GM19372 (cell line): ENCODE measurements around the gene SMIM12.

Experiments
- ATAC-seq: cut with Tn5 transposase; IDR thresholded peaks from one replicate; pipeline ENCODE4 v1.9.1; 2021; ENCODE audit warnings: mild to moderate bottlenecking, low read depth, moderate library complexity; ENCODE audit not compliant: unreplicated experiment

The SMIM12 gene

DNA sequence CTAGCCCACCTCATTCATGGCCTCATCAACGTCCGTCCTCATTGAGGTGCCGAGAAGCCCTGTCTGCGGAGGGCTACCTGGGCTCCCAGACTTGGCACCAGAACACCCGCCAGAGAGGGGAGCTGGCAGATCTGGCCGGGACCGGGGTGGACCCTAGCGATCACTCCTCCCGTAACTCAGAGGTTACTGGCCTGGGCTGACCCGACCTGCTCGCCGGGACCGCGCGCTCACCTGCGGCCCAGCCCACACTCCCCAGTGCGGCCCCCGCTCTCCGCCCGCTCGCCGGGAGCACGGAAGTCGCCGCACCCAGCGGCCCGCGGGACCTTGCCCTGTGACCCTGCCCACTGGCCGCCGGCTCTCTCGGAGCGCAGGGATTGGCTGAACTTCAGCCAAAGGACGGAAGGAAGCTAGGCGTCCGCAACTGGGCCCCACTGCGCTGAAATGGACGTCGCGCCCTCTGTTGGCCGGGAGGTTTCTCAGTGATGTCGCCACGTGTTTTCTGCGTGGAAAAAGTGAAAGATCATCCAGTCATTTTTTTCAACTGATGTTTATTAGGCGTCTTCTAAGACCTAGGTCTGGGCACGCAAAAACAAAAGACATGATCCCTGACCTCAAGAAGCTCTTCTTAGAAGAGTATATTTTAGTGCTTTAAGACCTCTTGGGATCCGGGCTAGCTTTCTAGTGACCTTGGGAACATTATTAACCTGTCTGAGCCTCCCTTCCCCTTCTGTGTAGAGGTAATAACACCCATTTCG is at the start of gene SMIM12:
SMIM12 (minus strand) TSS at position 304 of the 755 bp plus-strand sequence. CDS start 3,772 bp downstream, outside the sequence.
- peak; percentile 98 for ATAC-seq

DNA sequence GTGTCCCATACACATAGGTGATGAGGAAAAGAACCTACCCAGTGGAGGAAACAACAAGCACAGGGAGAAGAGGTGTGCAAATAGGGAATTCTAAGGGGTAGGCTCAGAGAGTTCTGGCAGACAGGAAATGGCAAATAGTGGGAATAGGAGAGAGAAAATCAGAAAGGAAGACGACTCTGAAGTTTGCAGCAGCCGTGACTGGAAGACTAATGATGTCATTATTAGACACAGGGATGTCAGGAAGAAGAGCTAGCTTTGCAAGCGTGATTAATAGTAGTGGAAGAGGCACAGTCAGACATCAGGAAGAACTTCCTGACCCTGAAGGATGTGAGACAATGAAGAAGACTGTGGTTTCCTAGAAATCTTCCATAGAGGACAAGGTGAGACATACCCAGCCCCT is 48.8 kb upstream of the SMIM12 start:
- ATAC-seq = no peak

DNA sequence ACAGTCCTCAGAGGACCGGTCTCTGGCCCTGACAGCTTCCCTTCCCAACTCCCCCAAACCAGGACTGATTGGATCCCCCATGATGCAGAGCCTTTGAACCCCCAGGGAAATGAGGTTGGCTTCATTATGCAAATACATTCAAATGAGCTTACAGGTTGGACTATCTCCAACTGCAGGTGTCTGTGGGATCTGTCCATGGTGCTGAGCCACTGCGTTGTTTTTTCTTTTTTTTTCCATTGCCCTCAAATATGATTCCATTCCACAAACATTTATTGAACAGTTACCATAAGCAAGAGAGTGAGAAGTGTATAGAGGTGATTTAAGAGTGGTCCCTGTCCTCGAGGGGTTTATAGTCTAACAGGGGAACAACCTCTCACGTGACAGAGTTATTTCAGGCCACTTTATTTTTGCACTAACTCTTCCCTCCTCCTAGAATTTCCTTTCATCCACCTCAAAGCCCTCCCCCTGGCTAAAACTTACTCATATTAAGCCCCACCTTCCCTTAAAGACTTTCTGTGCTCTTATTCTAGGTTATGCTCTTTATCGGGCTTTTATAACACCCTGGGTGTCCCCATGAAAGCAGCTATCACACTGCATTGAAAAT is 48.0 kb upstream of the SMIM12 start:
- no peak for ATAC-seq

DNA sequence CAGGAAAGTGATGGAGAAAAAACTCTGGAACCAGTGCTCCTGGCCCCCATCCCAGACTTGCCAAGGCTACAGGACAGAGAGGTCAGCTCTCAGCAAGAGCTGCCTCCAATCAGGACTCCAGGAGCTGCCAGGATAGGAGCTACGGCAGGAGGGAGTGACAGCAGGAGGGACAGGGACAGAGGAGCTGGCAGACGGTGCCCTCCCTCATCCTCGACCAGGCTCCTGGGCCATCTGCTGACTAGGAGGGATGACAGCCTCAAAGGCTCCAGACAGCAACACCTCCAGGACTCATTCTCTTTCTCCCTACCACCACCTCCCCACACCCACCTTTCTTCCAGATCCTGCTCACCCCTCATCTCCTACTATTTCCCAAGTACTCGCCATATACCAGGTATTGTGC is 47.2 kb upstream of the SMIM12 start:
- no peak for ATAC-seq

DNA sequence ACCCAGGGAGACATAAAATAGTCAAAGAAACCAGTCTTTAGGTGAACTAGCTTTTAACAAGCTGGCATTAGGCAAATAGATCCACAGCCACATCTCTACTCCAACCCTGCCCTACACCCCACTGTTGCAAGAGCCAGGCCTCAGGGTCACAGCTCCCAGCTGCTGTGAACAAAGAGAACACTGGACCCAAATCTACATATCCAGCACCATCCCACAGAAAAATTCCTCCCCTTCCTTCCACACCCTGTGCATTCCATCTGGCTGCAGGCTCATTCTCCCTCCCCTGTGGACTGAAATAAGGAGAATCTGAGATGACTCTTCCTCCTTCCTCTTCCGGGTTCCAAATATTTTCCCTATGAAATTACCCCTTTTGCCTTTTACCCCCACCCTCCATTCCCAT is 46.7 kb upstream of the SMIM12 start:
- no peak for ATAC-seq

- no peak for ATAC-seq
Measured at GRCh38 chr1:34905098-34905459, 45.5 kb upstream of the SMIM12 start.

- no peak for ATAC-seq
Measured at GRCh38 chr1:34904236-34905097, 44.9 kb upstream of the SMIM12 start.

GRCh38 chr1:34901919-34902318 is 42.4 kb upstream of the SMIM12 start:
- no peak for ATAC-seq

DNA sequence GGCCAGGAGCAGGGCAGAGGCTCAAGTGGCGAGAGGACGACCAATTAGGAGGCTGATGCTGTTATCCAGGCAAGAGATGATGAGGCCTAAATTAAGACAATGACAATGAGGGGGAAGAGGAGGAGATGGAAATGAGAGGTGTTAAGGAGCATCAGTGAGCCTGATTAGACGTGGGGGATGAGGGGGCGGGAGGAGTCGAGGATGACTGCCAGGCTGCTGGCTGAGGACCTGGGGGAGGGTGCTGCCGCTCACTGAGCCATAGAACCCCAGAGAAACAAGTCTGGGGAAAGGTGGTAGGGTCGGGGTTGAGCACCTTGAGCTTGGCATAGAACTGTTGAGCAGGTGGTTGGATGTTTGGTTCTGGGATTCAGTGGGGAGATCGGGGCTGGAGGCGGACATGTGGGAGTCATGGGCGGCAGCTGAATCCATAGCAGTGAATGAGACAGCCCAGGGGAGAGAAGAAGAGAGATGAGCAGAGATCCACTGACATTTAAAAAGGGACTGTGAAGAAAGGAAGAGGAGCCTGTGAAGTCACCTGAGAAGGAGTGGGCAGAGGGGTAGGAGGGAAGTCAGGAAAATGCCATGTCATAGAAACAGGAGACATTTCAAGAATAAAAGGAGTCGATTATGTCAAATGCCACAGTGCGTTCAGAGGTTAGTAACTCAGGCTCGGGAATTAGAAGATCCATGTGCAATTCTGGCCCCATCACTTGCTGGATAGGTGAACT is 41.4 kb upstream of the SMIM12 start:
- ATAC-seq = no peak

DNA sequence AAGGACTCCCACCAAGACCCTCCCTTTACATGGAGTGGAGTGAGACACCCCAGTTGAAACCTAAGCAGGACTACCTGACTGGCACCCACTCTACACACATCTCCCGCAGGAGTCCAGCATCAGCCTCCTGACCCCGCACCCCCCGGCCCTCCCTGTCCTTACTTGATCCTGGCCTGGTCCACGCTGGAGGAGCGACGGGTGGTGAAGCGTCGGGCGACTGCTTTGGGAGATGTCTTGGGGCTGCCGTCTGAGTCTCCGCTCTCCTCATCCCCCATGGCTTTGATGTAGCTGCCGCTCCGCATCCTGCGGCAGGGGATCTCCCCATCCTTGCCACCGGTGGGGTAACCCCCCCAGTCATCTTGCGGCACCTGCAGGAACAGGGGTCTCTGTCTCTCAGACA is 40.4 kb upstream of the SMIM12 start:
- ATAC-seq = no peak

DNA sequence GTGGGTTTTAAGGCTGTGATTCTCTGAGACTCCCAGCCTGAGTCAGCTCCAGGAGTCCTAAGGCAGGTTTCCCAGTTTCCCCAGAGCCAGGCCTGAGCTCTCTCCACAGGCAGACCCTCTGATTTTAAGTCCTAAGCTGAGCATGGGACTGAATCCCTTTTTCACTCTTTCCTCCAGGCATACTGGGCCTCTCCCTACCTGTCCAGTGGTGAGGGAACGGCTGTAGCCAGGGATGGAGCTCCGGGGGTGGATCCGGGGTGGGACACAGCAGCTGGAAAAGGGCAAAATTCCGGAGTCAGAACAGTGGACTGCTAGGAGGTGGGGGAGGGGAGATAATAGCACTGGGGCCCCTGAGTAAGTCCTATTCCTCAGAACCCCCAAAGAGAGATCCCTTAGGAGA is 39.9 kb upstream of the SMIM12 start:
- ATAC-seq = no peak

DNA sequence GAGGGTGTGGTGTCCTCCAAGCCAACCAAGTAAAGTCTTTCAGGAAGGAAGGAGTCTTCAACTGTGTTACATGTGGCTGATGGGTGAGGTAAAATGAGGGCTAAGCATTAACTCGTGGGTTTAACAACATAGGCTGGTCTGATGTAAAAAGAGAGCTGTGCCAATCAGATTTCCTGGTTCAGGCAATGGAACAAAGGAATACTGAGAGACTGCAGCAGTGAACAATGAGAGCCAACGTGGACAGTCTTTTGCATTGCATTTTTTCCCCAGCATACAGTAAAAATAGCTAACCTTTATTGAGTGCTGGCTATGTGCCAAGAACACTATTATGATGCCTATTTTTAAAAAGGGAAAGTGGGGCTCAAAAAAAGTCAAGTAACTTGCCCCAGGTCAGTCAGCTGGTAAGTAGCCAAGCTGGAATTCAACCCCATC is 38.8 kb upstream of the SMIM12 start:
- ATAC-seq = no peak

- no peak for ATAC-seq
Measured at GRCh38 chr1:34896612-34897011, 37.1 kb upstream of the SMIM12 start.

DNA sequence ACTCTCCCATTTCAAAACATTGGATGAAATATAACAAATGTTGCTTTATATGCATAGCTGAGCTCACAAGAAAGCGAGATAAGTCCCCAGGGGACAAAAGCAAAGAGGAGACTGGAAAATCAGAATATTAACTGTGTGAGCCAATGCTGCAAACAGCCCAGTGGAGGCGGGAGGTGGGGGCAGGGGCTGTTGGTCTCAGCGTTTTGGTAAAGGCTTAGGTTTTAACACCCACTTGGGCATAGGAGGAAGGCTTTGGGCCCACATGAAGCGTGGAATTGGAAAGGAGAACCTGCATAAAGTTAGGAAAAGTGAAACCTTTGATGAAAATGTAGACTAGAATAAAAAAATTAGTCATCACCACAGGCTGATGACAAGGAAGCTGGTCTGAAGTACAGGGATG is 30.2 kb upstream of the SMIM12 start:
- ATAC-seq = no peak

DNA sequence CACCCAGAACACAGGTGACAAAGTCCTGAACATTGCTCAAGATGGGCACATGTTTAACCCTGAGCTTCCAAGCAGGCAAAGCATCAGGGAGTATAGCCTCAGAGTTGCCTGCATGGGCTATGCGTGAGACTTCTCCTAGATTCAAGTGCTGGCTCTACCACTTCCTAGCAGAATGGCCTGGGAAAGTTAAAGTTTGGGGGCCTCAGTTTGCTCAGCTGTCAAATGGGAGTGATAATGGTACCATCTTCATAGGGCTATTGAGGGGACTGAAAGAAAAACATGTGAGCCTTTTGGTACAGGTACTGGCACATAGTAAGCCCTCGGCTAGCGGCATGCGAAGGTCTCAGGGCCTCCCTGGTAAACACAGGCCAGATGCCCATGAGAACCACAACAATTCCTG is 28.0 kb upstream of the SMIM12 start:
- no peak for ATAC-seq

- ATAC-seq = no peak
Measured at GRCh38 chr1:34885405-34886247, 26.1 kb upstream of the SMIM12 start.

DNA sequence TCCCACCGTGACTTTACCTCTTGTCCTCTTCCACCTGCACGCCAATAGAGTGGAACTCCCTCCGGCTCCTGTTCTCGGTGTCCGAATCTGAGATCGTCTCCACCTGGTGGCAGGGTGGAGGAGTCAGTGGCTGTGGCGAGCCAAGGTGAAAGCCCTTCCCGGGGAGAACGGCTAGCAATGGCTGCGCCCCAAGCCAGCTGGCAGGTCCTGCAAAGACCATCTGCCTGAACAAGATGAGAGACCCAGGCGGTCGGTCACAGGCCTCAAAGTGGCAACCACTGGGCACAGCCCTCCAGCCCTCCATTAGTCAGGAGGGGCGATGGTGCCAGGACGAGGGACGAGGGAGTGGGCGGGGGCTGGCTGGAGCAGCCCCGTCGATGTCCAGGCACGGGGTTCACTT is 25.4 kb upstream of the SMIM12 start:
- ATAC-seq = no peak

DNA sequence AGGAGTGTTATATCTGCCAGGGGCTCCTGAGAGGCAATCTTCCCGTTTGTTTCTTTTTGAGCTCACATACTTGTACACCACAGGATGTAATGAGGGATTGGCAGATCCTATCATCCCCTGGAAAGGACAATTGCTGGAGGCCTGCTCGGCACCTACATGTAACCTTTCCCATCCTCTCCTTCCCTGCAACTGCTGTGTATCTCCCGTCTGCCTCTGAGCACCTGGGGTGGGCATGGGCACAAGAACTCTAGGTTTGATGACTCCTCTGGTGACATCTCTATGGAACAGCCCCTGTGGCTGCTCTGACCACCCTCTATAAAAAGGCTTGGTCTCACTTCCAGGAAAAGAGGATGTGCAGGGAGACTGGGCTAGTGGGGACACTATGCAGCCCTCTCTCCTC is 25.0 kb upstream of the SMIM12 start:
- ATAC-seq = no peak

GRCh38 chr1:34879230-34879629 is 19.7 kb upstream of the SMIM12 start:
- ATAC-seq = no peak

GRCh38 chr1:34876406-34876805 is 16.9 kb upstream of the SMIM12 start:
- no peak for ATAC-seq
